Dedifferentiated amniotic fluid mesenchymal stem cell (primary cell): ENCODE measurements around the gene ATXN3.
"Not testable (repeated sequence)": the region's sequence is repeated elsewhere in the genome, so short reads cannot be mapped to it uniquely, and the experiment has no call there.

Source experiments
- DNase-seq: peaks from one replicate; pipeline ENCODE4 v3.0.0-alpha.2; 2016; ENCODE audit errors: extremely low spot score

The ATXN3 gene

DNA sequence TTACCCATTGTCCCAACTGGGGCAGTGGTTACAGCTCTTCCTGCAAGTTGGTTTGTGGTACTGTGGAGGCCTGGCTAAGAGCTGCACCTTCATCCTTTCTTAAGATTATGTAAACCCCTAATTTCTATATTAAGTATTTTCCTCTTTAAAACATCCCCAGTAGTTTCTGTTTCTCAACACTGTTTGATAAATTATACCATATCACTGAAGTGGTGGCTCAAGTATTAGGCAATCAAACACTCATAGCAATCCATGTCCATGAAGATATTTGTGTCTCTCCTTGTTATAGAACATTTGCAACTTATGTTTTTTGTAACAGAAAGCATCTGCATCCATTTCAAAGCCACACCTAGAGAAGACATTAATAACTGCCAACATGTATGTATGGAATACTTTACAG is 31.8 kb downstream of the ATXN3 start:
- DNase-seq, result no peak

DNA sequence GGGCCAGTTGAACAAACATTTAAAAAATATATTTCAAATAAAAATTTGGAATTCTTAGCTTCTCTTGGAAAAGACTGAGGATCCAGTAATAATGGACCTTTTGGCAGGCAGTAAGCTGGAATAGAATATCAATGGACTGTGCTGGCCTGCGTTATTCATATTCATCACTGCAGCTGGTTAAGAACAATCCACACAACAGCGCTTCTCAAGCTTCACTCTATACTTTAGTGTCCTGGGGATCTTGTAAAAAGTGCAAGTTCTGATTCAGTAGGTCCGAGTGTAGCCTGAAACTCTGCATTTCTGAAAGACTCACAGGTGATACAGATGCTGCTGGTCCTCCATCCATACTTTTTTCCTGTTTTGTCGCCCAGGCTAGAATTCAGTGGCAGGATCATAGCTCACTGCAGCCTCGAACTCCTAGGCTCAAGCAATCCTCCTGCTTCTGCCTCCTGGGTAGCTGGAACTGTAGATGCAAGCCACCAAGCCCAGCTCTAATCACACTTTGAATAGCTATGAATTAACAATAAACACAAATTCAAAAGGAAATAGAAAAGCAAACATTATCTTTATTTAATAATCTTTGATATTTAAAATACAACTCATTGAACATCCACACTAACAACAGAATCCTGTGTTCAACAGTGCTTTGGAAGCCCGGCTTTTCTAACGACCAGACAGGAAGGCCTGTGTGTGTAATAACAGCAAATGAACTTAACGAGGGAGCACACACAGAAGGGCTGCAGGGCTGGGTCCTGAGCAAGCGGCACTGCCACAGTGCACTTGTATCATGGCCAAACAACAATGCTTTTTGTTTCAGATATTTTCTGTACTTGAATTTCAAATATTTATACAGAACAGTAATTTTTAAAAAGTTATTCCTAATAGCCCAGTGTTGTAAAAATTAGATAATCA is 48.1 kb downstream of the ATXN3 start:
- no peak for DNase-seq

DNA sequence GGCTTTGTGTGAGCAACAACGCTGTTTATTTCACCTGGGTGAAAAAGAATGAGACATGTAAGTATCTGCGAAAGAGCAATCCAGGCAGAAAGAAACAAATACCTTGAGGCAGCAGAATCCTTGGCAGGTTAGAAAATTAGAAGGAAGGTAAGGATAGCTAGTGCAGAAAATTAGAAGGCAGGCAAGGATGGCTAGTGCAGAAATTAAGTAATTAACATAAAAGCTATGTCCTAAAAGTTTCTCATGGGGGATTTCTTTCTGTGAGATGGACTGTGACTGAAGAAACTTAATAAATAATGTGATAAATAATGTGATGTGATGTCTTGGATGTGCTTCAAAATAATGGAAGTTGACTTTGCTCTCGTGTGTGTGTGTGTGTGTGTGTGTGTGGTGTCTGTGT is 56.6 kb downstream of the ATXN3 start:
- no peak for DNase-seq

DNA sequence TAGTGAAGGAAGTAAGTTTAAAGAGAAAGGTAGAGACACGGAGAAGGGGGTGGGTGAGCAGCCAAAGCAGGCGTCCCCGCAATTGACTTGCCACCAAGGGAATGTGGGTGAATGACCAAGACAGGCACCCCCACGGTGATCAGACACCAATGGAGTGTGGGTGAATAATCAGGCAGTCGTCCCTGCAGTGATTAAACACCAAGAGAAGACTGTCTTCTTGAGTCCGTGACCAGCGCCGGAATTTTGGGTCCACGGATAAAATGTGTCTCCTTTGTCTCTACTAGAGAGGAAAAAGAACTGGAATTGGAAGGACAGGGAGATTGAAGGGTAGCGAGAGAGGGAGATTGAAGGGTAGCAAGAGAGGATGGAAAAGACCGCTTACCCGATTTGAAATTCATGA is 57.2 kb downstream of the ATXN3 start:
- DNase-seq, result not testable (repeated sequence)

DNA sequence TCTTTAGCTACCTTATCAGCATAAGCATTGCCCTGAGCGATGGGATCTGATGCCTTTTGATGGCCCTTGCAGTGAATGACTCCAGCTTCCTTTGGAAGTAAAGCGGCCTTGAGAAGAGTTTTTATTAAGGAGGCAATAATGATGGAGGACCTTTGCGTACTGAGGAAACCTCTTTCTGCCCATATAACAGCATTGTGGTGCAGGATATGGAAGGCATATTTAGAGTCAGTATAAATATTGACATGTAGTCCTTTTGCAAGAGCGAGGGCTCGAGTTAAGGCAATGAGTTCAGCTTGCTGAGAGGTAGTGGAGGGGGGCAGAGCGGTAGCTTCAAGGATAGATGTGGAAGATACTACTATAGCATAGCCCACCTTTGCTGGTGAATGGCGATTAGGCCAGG is 60.5 kb downstream of the ATXN3 start:
- DNase-seq, result not testable (repeated sequence)

DNA sequence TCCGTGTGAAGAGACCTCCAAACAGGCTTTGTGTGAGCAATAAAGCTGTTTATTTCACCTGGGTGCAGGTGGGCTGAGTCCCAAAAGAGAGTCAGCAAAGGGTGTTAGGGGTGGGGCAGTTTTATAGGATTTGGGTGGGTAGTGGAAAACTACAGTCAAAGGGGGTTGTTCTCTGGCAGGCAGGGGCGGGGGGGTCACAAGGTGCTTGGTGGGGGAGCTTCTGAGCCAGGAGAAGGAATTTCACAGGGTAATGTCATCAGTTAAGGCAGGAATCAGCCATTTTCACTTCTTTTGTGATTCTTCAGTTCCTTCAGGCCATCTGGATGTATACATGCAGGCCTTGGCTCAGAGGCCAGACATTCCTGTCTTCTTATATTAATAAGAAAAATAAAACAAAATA is 64.6 kb downstream of the ATXN3 start:
- not testable (repeated sequence) for DNase-seq

DNA sequence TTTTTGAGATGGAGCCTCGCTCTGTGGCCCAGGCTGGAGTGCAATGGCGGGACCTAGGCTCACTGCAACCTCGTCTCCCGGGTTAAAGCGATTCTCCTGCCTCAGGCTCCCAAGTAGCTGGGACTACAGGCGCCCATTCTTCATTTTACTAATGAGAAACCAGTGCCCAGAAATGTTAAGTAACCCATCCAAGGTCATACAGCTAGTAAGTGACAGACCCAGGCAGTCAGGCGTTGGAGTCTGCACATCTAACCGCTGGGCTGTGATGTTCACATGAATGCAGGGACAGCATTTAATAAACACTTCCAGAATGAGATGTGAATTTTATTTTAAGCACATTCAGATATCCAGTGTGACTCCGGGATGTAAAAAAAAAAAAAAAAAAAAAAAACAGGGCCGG is 65.2 kb downstream of the ATXN3 start:
- DNase-seq, result no peak

DNA sequence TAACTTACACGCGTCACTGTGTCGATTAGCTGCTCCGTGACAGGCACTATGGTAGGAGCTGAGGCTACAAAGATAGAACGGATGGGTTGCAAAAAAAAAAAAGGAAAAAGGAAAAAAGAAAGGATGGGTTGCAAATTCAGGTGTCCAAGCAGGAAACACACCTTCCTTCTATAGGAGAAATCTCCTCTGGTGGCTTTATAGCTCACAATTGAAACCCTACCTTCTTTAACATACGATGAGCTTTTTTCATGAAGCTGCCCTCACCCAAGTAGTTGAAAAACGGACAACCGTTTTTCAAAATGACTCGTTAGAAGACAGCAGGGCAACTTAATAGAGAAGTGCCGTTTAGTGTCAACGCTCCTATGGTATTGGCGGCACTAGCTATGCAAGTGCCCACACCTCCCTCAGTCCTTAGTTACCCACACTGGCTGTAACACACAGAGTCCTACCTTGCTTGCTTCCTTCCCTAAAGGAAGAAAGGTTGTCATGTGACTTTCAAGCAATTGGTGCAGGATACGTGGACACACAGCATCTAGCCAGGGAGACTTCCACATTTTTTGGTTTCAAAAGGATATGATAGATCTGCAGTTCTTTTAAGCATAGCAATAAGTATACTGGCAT is 65.8 kb downstream of the ATXN3 start:
- DNase-seq, result no peak

DNA sequence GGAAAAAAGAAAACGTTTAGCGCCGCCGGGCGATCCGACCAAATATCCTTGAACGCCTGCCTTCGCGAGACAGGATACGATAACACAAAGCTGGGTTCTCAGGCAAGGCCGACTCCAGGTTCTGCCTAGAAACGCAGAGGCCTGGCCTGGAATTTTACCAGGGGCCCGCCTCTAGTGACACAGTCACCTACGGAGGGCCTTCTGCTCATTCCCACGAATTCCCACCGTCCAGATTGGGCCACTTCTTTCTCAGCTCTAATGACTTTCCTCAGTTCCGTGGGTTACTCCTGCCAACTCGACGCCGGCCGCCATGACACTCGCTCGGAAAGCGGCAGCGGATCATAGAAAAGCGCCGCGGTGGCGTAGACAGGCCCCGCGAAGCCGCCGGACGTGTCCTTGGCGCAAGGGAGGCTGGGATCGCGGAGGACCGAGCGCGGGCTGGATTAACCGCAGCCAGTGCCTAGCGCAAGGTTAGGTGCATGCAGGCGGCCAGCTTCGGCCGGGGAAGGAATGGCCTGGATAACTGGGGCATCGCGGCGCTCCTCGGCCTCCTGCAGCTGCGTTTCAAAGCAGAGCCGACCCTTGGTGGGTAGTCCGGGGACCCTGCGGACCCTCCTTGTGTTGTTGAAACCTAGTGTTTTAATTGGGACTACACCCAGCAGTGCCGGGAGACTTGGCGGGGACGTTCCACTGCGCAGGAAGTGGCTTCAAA is 66.5 kb downstream of the ATXN3 start, which contains the start of gene TRIP11:
TRIP11 (minus strand) TSS at position 341 of the 712 bp plus-strand sequence. CDS start 374 bp downstream, outside the sequence.
- DNase-seq, result peak; percentile 86

DNA sequence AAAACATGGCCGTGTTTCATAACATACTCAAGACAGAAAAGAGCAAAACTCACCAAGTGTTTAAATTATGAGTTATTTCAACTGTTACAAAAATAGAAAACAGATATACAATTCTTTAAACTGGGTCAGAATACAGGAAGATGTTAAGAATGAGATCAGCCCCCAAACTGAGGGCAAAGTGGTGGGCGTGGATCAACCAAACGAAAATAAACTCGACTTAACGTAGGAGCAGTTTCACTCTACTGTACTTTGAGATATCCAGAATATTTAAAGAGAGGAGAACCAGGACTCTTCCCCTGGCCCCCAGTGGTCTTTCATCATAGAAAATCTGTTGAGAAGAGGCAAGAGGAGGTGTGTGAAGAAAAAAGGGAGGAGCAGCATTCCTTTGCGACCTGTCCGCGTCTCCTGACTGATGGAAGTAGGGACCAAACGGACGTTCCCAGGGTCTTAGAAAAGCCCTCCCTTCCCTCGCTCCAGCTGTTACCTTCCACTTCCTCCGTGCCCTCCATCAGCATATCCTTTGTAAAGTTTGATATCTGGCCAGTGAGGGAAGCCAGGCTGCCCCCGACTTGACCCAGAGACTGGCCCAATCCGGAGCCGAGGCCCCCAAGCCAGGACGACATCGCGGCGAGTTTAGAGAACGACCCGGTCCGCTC is 67.2 kb downstream of the ATXN3 start:
- DNase-seq, result peak; percentile 19

DNA sequence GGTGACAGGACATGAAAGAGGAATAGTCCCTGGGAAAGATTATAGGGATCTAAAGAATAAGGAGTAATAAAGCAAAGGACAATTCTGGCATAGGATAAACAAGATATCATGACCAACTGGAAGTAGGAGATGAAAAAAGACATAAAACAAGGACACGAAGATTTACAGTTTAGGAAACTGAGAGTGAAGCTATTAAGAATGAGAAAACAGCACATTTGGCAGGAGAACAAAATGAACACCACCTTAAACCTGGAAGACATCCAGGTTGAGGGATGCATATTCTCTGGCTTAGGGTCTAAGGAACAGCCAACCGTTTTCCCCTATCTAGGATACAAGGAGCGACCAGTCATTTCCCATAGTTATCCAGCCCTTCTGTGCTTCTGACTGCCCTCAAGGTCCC is 68.4 kb downstream of the ATXN3 start:
- no peak for DNase-seq

DNA sequence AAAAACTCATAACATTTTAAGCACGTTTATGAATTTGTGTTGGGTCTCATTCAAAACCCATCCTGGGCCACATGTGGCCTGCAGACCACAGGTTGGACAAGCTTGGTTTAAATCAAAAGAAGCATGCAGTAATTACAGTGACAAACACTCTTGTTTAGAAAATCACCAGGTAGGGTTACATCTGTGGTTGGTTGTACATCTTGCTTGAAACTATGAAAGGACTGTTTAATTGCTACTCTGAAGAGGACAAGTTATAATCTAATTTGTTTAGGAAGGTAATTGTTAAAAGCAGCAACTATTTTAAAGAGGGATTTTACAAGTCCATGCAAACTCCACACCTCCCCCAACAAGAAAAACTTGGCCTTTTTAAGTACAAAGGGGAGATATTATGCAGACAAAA is 70.5 kb downstream of the ATXN3 start:
- DNase-seq, result no peak

DNA sequence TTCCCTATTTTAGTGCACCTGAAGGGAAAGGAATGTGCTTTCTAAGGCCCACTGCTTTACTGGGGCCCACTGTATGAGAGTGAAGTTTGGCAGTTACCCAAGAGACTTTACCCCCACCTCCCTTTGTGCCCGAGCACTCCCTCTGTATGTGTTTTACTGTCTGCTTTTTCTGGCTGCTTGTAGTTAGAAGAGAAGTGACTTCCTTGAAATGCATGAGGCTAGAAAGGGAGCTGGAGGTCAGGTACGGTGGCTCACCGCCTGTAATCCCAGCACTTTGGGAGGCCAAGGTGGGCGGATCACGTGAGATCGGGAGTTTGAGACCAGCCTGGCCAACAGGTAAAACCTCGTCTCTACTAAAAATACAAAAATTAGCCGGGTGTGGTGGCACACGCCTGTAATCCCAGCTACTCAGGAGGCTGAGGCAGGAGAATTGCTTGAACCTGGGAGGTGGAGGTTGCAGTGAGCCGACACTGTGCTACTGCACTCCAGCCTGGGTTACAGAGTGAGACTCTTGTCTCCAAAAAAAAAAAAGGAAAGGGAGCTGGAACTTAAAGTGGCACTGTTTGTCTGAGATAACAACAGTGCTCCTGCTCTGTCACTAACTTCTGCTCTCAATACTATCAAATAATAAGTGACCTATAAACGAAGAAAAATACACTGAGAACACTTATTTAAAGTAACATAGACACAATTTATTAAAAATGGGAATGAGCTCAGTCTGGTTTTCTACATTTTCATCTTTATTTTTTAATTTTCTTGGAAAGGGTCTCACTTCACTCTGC is 72.3 kb downstream of the ATXN3 start:
- DNase-seq, result no peak

DNA sequence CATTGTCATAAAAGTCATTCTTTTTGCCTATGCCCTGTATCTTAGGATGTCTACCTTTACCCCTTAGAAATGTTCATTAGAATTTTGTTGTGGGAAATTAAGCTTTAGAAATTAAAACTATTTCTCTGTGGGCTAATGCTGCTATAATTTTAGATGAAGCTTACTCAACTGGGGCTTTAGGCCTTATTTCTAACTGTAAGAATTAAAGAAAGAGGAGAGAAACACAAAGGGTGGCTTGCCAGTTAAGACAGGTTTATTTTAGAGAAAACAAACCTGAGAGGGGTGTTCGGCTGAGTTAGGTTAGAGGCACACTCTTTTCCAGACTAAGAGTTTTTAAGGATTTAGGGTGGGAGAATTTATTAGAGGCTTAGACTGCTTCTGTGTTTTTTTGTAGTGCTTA is 72.9 kb downstream of the ATXN3 start:
- no peak for DNase-seq

DNA sequence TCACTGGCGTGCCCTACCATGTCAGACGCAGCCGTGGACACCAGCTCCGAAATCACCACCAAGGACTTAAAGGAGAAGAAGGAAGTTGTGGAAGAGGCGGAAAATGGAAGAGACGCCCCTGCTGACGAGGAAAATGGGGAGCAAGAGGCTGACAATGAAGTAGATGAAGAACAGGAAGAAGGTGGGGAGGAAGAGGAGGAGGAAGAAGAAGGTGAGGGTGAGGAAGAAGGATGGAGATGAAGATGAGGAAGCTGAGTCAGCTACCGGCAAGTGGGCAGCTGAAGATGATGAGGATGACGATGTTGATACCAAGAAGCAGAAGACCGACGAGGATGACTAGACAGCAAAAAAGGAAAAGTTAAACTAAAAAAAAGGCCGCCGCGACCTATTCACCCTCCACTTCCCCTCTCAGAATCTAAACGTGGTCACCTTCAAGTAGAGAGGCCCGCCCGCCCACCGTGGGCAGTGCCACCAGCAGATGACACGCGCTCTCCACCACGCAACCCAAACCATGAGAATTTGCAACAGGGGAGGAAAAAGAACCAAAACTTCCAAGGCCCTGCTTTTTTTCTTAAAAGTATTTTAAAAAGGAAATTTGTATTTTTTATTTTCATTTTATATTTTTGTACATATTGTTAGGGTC is 79.7 kb downstream of the ATXN3 start:
- DNase-seq, result no peak

DNA sequence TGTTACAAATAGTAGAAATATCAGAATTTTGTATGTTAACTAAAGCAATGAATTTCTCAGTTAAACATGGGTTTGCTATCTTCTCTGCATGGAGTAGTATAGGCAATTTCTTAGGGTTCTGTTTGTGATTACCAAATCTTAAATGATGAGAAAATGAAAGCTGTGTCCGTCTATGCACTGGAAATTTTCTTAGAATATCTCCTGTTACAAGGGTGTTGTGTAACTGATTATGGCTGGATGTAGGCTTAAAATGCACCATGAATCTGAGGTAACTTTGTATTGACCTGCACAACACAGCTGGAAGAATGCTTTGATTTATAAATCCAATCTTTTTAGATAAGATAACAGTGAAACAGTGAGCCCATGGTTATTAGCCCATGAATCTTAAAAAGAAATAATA is 84.3 kb downstream of the ATXN3 start:
- DNase-seq, result no peak

DNA sequence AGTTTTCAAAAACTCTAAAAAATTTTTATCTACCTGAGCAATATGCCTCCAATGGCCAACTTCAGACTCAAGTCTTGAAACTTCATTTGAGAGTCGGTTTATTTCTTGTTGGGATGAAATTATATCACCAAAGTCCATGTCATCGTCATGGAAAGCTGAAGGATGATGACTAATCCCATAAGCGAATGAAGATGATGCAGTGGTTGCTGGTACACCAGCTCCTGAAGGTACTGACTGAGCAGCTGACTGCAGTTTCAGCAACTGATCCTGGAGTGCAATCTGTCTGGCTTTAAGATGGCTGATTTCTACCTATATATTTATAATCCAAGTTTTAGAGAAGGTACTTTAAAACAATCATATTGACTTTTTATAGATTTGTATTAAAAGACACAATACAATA is 84.9 kb downstream of the ATXN3 start:
- DNase-seq, result no peak

DNA sequence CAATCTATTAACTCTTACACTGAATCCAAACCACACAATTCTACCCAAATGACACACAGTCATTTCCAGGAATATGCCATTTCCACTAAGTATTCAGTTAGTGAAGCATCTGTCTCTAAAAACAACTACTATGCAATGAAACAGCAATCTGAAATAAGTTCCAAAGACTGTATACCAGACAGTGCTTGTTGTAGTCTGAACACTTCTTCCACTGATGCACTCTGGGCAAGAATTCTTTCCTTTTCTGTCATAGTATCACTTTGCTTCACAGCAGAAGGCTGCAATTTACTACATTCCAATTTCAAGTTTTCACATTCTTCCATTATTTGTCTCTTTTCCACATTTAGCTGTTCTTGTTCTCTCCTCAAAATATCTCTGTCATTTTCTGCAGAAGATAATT is 92.3 kb downstream of the ATXN3 start:
- DNase-seq, result no peak

DNA sequence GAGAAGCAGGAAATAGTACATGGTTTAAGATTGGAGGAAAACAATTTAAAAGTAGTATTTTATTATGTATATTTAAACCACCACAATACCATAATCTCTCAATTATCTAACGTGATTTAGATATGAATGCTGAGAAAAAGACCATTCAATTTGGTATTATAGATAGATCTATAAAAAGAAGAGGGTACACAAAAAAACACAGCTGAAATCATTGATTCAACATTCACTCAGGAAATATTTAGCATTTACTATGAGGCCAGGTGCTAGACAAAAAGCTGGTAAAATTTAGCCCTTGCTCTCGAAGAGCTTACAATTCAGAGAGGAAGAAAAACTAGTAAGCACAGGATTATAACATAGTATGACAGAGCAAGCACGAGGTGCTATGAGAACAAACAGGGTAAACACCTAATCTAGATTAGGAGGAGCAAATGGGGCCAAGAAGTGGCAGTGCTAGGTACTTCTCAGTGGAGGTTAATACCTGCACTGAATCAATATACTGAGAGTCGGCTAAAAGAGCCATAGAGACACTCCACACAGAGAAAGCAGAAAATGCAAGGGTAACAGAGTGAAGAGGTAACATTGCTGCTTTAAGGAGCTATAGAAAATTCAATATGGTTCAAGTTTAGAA is 94.1 kb downstream of the ATXN3 start:
- no peak for DNase-seq

DNA sequence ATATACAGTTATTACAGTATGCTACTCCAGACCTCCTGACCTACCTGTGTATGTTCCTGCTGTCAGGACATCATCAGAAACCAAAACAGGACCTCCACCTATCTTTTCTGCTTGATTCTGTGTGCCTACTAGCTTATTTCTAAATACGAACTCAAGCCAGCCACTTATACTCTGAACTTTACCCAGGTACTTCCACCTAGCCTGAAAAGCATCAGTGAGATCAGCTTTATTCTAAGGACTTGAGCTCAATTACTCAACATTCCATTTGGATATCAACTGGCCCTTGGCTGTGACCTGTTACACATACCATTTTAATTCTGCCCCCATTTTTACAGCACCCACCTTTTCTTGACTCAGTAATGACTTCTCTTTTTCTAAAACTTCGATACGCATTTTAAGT is 95.7 kb downstream of the ATXN3 start:
- DNase-seq, result no peak
